ENCODE data around the gene CREB3L2. TPM values are rescaled to one million over a fixed set of nuclear protein-coding genes. Genes with fewer than 3 reads are reported as not detected.

Gene CREB3L2
- total and polyA plus RNA-seq, 3 experiments from 2014 or later = 12.5 to 25.0 (median 23.9) TPM

DNA sequence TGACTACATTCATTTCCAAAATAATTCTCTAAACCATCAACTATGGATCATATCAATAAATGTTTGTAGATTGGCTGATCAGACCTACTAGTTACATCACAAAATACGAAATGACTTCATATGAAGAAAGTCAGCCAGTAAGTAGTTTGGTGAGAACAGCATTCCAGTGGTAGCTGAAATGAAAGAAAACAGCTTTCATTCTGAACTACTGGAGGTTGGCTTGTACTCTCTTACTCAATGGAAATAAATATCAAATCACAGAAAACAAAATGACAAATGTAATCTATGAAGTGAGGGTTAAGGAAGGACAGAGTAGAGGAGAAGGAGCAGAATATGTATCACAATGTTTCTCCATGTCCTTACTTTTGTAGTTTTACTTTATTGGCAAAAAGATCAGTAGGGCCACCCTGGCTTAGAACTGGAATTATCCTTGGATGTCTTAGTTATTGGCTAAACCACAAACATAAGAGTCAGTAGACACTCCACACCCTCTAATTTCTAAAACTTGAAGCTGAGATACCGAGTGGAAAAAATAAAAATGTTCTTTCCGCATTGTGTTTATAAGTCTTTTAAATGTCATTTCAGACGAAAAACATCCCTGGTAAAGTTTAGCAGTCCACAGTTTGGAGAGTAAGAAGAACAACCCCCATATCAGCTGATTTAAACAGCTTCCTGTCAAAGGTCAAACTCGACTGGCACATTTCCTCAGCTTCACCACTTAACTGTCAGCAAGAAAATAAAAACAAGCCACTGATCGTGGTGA is 81.1 kb downstream of the CREB3L2 start:
- H3K36me3 ChIP-seq (ENCODE audit: insufficient read depth, low read length) = no peaks in the 10 kb centered on the region
- H3K27ac Mint-ChIP-seq = peak overlapping the region in 5 of 8 donors; percentile 9 to 77 (median 51)
- H3K4me3 Mint-ChIP-seq = no peak overlapping the region
- H3K9me3 ChIP-seq (ENCODE audit: low read length) = no peaks in the 10 kb centered on the region
- CTCF ChIA-PET = interaction anchor here (1.1 kb wide), 1 partner anchor 14 kb away, joined by 6 read pairs; no protein-coding TSS in a partner anchor
- peaks cover 4 to 59% (median 19%) of the 10 kb centered on the region in 3 donors for H3K36me3 Mint-ChIP-seq
- no peaks in the 10 kb centered on the region for H3K27me3 Mint-ChIP-seq
- H3K4me1 ChIP-seq (ENCODE audit: insufficient read depth, low read length) = peaks cover 9% of the 10 kb centered on the region
- no peak overlapping the region for H3K4me3 ChIP-seq (ENCODE audit: low read length)
- no peak overlapping the region for H3K27ac ChIP-seq (ENCODE audit: low read depth, low read length)
- H3K4me1 Mint-ChIP-seq = peaks cover 40 to 45% (median 44%) of the 10 kb centered on the region in 3 donors
- no peak for DNase-seq
- no peaks in the 10 kb centered on the region for H3K27me3 ChIP-seq (ENCODE audit: insufficient read depth, low read length, poor library complexity, severe bottlenecking)
- no peaks in the 10 kb centered on the region for H3K9me3 Mint-ChIP-seq
- POLR2A ChIA-PET = no interaction called here

DNA sequence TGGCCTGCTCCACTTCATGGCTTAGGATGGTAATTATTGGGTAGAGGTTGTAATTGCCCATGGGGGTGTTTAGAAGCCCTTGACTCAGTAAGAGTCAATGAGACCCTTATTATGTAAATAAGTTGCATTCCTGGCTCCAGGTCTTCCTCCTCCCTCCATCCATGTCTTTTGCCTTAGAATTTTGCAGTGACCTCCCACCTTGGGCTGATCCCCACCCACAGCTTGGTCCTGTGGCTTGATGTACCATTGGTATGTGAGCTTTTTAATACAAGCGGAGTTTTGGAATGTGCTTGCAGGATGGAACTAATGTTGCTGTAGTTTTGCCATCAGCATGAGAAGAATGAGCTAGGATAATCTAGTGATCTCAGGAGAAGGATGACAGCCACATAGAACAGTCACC is 81.9 kb downstream of the CREB3L2 start:
- H3K9me3 ChIP-seq (ENCODE audit: low read length) = no peaks in the 10 kb centered on the region
- no peaks in the 10 kb centered on the region for H3K36me3 ChIP-seq (ENCODE audit: insufficient read depth, low read length)
- ChIA-PET CTCF (interaction anchor here (1.1 kb wide), 1 partner anchor 15 kb away, joined by 6 read pairs; no protein-coding TSS in a partner anchor), POLR2A (no interaction called here)
- H3K36me3 Mint-ChIP-seq = peaks cover 0 to 57% (median 18%) of the 10 kb centered on the region in 3 donors
- no peaks in the 10 kb centered on the region for H3K9me3 Mint-ChIP-seq
- peak overlapping the region in 3 of 8 donors; percentile 24 to 70 (median 58) for H3K27ac Mint-ChIP-seq
- no peak overlapping the region for H3K27ac ChIP-seq (ENCODE audit: low read depth, low read length)
- H3K4me1 Mint-ChIP-seq = peaks cover 34 to 45% (median 42%) of the 10 kb centered on the region in 3 donors
- no peak overlapping the region for H3K4me3 Mint-ChIP-seq
- no peak for DNase-seq
- H3K27me3 Mint-ChIP-seq = no peaks in the 10 kb centered on the region
- H3K27me3 ChIP-seq (ENCODE audit: insufficient read depth, low read length, poor library complexity, severe bottlenecking) = no peaks in the 10 kb centered on the region
- H3K4me1 ChIP-seq (ENCODE audit: insufficient read depth, low read length) = peaks cover 9% of the 10 kb centered on the region
- H3K4me3 ChIP-seq (ENCODE audit: low read length) = no peak overlapping the region

DNA sequence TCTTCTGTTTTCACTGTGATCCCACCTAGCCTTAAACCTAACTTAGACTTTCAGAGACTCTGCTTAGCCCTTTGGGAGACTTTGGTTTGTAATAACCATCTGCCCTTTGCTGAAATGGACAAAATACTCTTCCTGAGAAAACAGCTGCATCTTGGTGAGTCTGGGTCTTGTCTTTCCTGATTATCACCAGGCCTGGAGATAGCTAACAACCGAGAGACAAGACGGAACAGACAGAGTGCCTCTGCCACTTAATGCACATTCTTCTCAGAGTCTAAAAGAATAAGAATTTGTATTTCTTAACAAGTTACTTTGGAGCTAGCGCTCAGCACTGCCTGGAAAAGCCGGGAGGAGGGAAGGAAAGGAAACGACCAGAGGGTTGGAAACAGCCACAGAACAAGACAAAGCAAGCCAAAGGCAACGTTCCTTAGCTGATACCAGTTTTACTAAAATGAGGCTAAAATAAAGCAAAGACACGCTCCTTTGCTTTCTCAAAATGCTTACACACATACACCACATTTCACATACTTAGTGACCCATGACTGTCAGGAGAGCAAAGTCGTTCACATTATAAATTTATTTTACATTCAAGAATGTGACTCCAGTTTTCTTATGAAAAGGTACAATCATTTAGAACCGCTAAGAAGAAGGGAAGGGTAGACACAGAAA is 84.8 kb downstream of the CREB3L2 start:
- H3K4me1 Mint-ChIP-seq = peaks cover 27 to 30% (median 27%) of the 10 kb centered on the region in 3 donors
- POLR2A ChIA-PET = interaction anchor here (1.3 kb wide), 1 partner anchor 18 kb away, joined by 3 read pairs; no protein-coding TSS in a partner anchor
- Histone ChIP-seq H3K27me3 (ENCODE audit: insufficient read depth, low read length, poor library complexity, severe bottlenecking) (no peaks in the 10 kb centered on the region), H3K36me3 (ENCODE audit: insufficient read depth, low read length) (no peaks in the 10 kb centered on the region), H3K27ac (ENCODE audit: low read depth, low read length) (no peak overlapping the region), H3K4me3 (ENCODE audit: low read length) (no peak overlapping the region), H3K9me3 (ENCODE audit: low read length) (no peaks in the 10 kb centered on the region), H3K4me1 (ENCODE audit: insufficient read depth, low read length) (peaks cover 9% of the 10 kb centered on the region)
- H3K27me3 Mint-ChIP-seq = no peaks in the 10 kb centered on the region
- no peaks in the 10 kb centered on the region for H3K9me3 Mint-ChIP-seq
- no peak overlapping the region for H3K4me3 Mint-ChIP-seq
- H3K27ac Mint-ChIP-seq = peak overlapping the region; percentile 9 to 77 (median 50)
- H3K36me3 Mint-ChIP-seq = peaks cover 0 to 58% (median 12%) of the 10 kb centered on the region in 3 donors
- no peak for DNase-seq
- CTCF ChIA-PET = interaction anchor here (1.4 kb wide), 1 partner anchor 14 kb away, joined by 7 read pairs; no protein-coding TSS in a partner anchor

DNA sequence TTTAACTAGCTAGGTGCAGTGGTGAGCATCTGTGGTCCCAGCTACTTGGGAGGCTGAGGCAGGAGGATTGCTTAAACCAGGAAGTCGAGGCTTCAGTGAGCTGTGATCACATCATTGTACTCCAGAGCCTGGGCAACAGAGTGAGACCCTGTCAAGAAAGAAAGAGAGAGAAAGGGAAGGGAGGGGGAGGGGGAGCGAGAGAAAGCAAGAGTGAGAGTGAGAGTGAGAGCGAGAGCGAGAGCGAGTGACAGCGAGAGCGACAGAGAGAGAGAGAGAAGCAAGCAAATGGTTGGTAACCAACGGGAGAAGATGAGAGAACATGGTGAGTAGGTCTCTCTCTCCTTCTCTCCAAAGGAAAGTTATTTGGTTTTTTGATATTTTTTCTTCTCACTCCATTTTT is 85.3 kb downstream of the CREB3L2 start:
- no peaks in the 10 kb centered on the region for H3K9me3 Mint-ChIP-seq
- no peaks in the 10 kb centered on the region for H3K27me3 Mint-ChIP-seq
- H3K27me3 ChIP-seq (ENCODE audit: insufficient read depth, low read length, poor library complexity, severe bottlenecking) = no peaks in the 10 kb centered on the region
- peaks cover 6% of the 10 kb centered on the region for H3K4me1 ChIP-seq (ENCODE audit: insufficient read depth, low read length)
- POLR2A ChIA-PET = interaction anchor here (1.3 kb wide), 1 partner anchor 19 kb away, joined by 3 read pairs; no protein-coding TSS in a partner anchor
- H3K4me3 Mint-ChIP-seq = no peak overlapping the region
- no peak overlapping the region for H3K27ac ChIP-seq (ENCODE audit: low read depth, low read length)
- peaks cover 22 to 24% (median 22%) of the 10 kb centered on the region in 3 donors for H3K4me1 Mint-ChIP-seq
- no peaks in the 10 kb centered on the region for H3K36me3 ChIP-seq (ENCODE audit: insufficient read depth, low read length)
- H3K36me3 Mint-ChIP-seq = peaks cover 0 to 59% (median 12%) of the 10 kb centered on the region in 3 donors
- peak overlapping the region in 5 of 8 donors; percentile 48 to 77 (median 67) for H3K27ac Mint-ChIP-seq
- CTCF ChIA-PET = interaction anchor here (1.4 kb wide), 1 partner anchor 13 kb away, joined by 7 read pairs; no protein-coding TSS in a partner anchor
- no peak for DNase-seq
- no peak overlapping the region for H3K4me3 ChIP-seq (ENCODE audit: low read length)
- H3K9me3 ChIP-seq (ENCODE audit: low read length) = no peaks in the 10 kb centered on the region

DNA sequence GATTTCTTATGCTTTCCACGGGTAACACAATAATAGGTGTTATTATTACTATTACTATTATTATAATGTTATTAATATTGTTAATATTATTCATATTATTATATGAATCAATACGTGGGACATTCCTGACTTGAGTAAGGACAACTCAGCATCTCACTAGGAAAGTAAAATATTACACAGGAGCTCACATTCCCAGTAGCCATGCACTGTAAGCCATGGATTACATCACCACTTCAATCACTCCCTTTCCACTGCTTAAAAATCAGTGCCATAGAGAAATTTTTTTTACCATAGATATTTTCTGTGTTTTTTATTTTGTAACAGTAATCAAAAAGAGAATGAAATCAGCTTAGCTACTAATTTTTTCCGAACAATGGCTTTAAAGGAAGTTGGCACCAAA is 86.6 kb downstream of the CREB3L2 start:
- no peak overlapping the region for H3K4me3 ChIP-seq (ENCODE audit: low read length)
- Mint-ChIP-seq H3K4me3 (no peak overlapping the region), H3K36me3 (peaks cover 0 to 60% (median 9%) of the 10 kb centered on the region in 3 donors), H3K4me1 (peaks cover 11 to 14% (median 11%) of the 10 kb centered on the region in 3 donors), H3K27ac (no peak overlapping the region), H3K9me3 (no peaks in the 10 kb centered on the region), H3K27me3 (no peaks in the 10 kb centered on the region)
- H3K9me3 ChIP-seq (ENCODE audit: low read length) = no peaks in the 10 kb centered on the region
- no peak for DNase-seq
- H3K27me3 ChIP-seq (ENCODE audit: insufficient read depth, low read length, poor library complexity, severe bottlenecking) = no peaks in the 10 kb centered on the region
- no peak overlapping the region for H3K27ac ChIP-seq (ENCODE audit: low read depth, low read length)
- POLR2A ChIA-PET = no interaction called here
- no peaks in the 10 kb centered on the region for H3K36me3 ChIP-seq (ENCODE audit: insufficient read depth, low read length)
- H3K4me1 ChIP-seq (ENCODE audit: insufficient read depth, low read length) = no peaks in the 10 kb centered on the region
- CTCF ChIA-PET = interaction anchor here (0.7 to 1.3 kb wide), 4 partner anchors 11 to 94 kb away, joined by 3 to 5 read pairs (median 4); no protein-coding TSS in a partner anchor

DNA sequence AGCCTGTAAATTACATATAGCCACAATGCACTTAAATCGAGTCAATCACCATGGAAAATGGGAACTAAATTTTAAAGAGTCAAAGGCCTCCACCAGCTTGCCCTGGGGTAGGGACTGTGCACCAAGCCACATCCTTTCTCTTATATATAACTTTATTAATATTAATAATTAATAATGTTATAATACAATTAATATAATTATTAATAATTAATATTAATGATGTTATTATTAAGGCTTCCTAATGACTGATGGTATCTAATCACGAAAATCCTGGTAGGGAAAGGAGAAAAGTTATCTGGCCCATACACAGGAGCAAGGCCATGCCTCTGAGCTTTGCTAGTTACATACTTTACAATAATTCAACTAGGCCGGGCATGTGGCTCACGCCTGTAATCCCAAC is 87.9 kb downstream of the CREB3L2 start:
- H3K9me3 Mint-ChIP-seq = no peaks in the 10 kb centered on the region
- no peaks in the 10 kb centered on the region for H3K4me1 ChIP-seq (ENCODE audit: insufficient read depth, low read length)
- H3K27me3 Mint-ChIP-seq = no peaks in the 10 kb centered on the region
- no peak for DNase-seq
- H3K27ac ChIP-seq (ENCODE audit: low read depth, low read length) = no peak overlapping the region
- ChIA-PET POLR2A (no interaction called here), CTCF (interaction anchor here (1.0 kb wide), 1 partner anchor 88 kb away, joined by 3 read pairs; the partner anchor contains the start of gene CREB3L2)
- no peaks in the 10 kb centered on the region for H3K27me3 ChIP-seq (ENCODE audit: insufficient read depth, low read length, poor library complexity, severe bottlenecking)
- H3K36me3 ChIP-seq (ENCODE audit: insufficient read depth, low read length) = peaks cover 3% of the 10 kb centered on the region
- no peak overlapping the region for H3K27ac Mint-ChIP-seq
- H3K4me1 Mint-ChIP-seq = peaks cover 8 to 11% (median 8%) of the 10 kb centered on the region in 3 donors
- no peak overlapping the region for H3K4me3 ChIP-seq (ENCODE audit: low read length)
- H3K36me3 Mint-ChIP-seq = peaks cover 0 to 69% (median 6%) of the 10 kb centered on the region in 3 donors
- no peaks in the 10 kb centered on the region for H3K9me3 ChIP-seq (ENCODE audit: low read length)
- no peak overlapping the region for H3K4me3 Mint-ChIP-seq

DNA sequence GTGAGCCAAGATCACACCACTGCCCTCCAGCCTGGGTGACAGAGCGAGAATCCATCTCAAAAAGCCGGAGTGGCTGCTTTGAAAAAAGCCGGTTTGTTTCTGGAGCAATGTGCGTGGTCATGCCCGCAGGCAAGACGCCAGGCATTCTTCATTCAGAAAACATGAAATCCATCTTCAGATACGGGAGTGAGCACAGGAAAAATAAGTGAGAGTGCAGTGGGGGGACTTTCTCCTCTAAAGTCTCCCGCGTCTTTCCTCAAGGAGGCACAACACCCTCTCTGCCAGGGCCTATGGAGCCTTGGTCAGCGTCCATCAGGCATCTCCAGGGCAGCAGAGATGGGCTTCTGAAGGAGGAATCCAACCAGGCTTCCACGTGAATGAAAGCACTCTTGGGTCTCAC is 92.8 kb downstream of the CREB3L2 start:
- no peak overlapping the region for H3K4me3 ChIP-seq (ENCODE audit: low read length)
- Mint-ChIP-seq H3K4me1 (no peaks in the 10 kb centered on the region), H3K27ac (peak overlapping the region in 1 of 8 donors; percentile 4), H3K4me3 (no peak overlapping the region), H3K27me3 (no peaks in the 10 kb centered on the region), H3K36me3 (peaks cover 8 to 84% (median 18%) of the 10 kb centered on the region in 3 donors), H3K9me3 (no peaks in the 10 kb centered on the region)
- POLR2A ChIA-PET = no interaction called here
- H3K27ac ChIP-seq (ENCODE audit: low read depth, low read length) = no peak overlapping the region
- DNase-seq = no peak
- no peaks in the 10 kb centered on the region for H3K27me3 ChIP-seq (ENCODE audit: insufficient read depth, low read length, poor library complexity, severe bottlenecking)
- H3K9me3 ChIP-seq (ENCODE audit: low read length) = no peaks in the 10 kb centered on the region
- H3K36me3 ChIP-seq (ENCODE audit: insufficient read depth, low read length) = peaks cover 10% of the 10 kb centered on the region
- H3K4me1 ChIP-seq (ENCODE audit: insufficient read depth, low read length) = no peaks in the 10 kb centered on the region
- CTCF ChIA-PET = interaction anchor here (10.2 kb wide), 1 partner anchor 97 kb away, joined by 303 read pairs; the partner anchor contains the start of gene CREB3L2

All from CD8-positive, alpha-beta memory T cell (primary cell).